ENCODE results near the gene CEACAM3.
"Not testable (repeated sequence)": the region's sequence is repeated elsewhere in the genome, so short reads cannot be mapped to it uniquely, and the experiment has no call there.

CEACAM3 gene

GRCh38 chr19:41796362-41796761, at the start of gene CEACAM3:
Gene CEACAM3 (plus strand): TSS chr19:41796587. CDS start chr19:41796678, 91 bp downstream.
- DNase-seq: no peak

GRCh38 chr19:41746593-41747227, 49.7 kb upstream of the CEACAM3 start:
- peak; percentile 53 to 66 for DNase-seq

- DNase-seq: no peak
Observed at GRCh38 chr19:41748012-41748411, 48.4 kb upstream of the CEACAM3 start.

DNA sequence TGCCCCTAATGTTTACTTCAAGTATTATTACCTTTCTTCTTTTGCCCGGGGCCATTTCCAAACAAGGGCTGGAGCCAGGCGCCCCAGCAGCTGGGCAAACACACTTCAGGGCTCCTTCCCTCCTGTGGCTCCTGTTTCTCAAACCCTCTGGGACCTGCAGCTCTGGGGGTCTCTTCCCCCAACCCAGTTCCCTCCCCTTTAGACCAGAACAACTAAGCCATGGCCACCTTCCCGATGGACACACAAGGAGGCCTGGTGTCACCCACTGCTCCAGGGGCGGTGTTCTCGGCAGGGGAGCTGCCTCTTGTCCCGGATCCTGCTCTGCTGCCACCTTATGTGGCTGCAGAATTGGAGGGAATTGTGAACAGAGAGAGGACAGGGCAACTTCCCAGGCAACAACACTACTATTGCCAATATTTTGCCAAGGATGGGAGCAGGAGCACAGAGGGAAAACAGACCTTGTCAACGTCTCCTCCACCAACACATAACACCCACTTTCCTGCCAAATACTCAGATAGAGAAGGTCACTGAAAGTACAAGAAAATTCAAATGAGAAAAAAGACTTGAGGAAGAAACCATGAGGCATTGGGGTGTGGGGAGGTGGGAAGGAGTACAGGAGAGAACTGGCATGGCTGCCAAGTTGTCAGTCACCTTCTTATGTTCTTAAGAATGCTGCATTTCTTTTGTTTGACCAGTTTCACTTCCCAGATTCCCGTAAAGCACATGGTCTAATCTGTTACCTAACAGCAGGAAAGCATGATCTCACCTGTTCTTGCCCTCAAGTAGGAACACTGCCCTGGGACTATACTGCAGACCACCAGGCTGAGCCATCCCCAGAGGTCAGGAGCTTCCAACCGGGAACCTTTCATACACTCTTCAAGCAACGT, 45.9 kb upstream of the CEACAM3 start:
- not testable (repeated sequence) for DNase-seq

- DNase-seq: peak; percentile 82 to 83
Observed at GRCh38 chr19:41753159-41753558, 43.2 kb upstream of the CEACAM3 start.

GRCh38 chr19:41753936-41754529, 42.4 kb upstream of the CEACAM3 start:
- DNase-seq: peak; percentile 75 to 82

GRCh38 chr19:41755328-41755913, 41.0 kb upstream of the CEACAM3 start, which contains the start of gene CEACAM6:
Gene CEACAM6 (plus strand): TSS chr19:41755530. CDS start chr19:41755639, 109 bp downstream.
- DNase-seq: no peak

- no peak for DNase-seq
Observed at GRCh38 chr19:41758846-41759245, 37.5 kb upstream of the CEACAM3 start.

DNA sequence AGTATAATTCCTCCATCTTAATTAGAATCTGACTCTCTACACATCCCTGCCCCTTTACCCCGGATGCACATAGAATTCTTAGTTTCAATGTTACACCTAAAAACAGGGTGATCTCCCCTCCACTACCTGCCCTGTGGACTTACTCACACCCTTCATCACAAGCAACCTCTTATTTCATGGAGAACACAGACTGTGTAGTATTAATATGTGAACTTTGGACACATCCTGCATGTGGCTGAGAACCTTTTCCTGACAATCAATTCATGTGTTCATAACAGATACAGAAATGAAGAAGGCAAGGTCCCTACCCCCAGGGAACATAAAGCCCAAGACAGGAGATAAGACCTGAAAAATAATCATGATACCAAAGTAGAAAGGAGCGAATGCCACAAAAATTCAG, 29.3 kb upstream of the CEACAM3 start:
- DNase-seq: no peak

GRCh38 chr19:41768105-41768504, 28.3 kb upstream of the CEACAM3 start:
- DNase-seq: not testable (repeated sequence)

DNA sequence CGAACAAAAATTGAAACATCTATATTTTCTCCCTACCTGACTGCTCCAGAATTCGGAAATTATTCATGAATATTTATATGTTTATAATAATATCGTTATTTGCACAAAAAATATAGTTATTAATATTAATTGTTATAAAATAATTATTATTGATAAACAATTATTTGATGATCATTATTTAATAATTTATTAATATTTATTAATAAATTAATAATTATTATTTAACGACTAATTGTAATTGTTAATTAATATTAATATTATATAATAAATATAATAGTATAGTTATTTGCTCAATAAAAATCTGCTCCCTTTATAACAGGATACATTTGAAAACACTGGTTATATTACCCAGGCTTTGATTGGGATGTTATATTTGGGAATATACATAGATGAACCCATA, 26.8 kb upstream of the CEACAM3 start:
- no peak for DNase-seq

- DNase-seq: no peak
Observed at GRCh38 chr19:41771410-41771809, 25.0 kb upstream of the CEACAM3 start.

- DNase-seq: peak; percentile 41 to 53
Observed at GRCh38 chr19:41774515-41774980, 21.8 kb upstream of the CEACAM3 start.

- no peak for DNase-seq
Observed at GRCh38 chr19:41776700-41777099, 19.7 kb upstream of the CEACAM3 start.

DNA sequence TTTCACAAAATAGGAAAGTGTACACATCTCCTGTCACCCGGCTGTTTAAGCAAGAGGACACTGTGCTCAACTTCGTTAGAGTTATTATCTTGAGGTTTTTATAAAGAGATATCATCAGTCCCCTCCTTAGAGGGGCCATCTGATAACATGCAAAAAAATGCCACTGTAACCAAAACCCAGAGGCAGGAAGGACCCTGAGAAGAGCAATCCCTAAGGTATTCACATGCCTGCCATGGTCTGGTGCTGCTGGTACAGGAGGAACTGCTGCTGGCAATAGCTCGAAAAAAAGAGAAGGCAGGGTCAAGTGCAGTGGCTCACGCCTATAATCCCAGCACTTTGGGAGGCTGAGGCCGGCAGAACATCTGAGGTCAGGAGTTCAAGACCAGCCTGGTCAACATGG, 12.8 kb upstream of the CEACAM3 start:
- DNase-seq: no peak

GRCh38 chr19:41784312-41784711, 12.1 kb upstream of the CEACAM3 start:
- DNase-seq: no peak

DNA sequence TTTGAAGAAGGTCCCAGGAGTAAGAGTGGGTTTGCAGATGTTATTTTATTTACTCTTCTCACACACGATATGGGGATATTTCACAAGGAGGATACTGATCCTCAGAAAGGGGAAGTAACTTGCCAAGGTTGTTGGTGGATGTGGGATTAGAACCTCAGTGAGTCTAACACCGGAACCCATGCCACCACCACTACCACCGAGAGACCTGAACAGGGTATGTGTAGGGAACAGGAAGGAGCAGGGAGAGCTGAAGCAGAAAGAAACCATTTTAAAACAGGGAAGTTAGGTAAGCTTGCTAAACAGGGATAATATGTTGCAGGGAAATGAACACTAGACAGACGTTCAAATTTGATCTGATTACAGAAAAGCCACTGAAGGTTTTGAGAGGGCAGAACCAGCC, 11.6 kb upstream of the CEACAM3 start:
- no peak for DNase-seq

GRCh38 chr19:41785653-41786052, 10.7 kb upstream of the CEACAM3 start:
- peak; percentile 63 to 72 for DNase-seq

DNA sequence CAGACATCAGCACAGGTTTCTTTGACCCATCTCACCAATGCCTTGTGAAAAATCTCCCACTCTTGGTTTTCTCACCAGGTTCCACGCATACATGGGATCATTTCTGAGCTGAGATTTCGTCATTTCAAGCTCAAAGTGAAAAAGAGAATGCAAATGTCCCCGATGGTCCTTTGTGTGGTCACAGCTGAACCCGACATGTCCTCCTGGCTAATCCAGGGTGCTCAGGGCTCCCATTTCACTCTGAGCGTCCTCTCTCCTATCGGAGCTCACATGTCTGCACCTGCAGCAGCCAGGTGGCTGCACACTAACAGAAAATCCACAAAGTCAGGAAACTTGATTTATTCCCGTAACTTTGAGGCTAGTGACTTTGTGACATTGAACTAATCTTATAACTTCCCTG, 9.3 kb upstream of the CEACAM3 start:
- no peak for DNase-seq

DNA sequence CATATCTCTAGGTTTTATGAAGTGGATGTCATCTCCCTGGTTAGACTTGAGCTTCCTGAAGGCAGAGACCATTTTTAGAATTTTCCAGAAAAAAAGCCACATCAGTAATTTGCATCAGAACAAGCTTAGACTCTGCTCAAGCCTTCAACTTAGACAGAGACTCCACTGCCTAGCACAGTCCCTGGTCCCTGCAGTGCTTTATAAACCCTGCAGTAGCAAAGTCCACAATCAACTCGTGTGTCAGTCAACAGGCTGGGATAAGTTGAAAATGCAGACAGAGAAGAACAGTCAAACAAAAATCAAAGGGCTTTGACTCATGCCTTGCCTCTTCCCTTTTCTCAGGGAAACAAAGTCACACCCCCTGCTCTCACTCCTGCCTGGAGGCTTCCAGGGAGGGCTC, 7.9 kb upstream of the CEACAM3 start:
- DNase-seq: not testable (repeated sequence)

GRCh38 chr19:41789053-41789452, 7.3 kb upstream of the CEACAM3 start:
- DNase-seq: not testable (repeated sequence)

GRCh38 chr19:41792513-41793413, 3.6 kb upstream of the CEACAM3 start:
- DNase-seq: peak; percentile 54 to 62

Measured in activated CD4-positive, alpha-beta T cell treated with anti-CD3 and anti-CD28 coated beads, Interleukin-2, amount 50 U/mL, for 48 hours (primary cell).